ENCODE measurements around the gene ZNF33A.
"Not testable (repeated sequence)": the region's sequence is repeated elsewhere in the genome, so short reads cannot be mapped to it uniquely, and the experiment has no call there.

The ZNF33A gene

DNA sequence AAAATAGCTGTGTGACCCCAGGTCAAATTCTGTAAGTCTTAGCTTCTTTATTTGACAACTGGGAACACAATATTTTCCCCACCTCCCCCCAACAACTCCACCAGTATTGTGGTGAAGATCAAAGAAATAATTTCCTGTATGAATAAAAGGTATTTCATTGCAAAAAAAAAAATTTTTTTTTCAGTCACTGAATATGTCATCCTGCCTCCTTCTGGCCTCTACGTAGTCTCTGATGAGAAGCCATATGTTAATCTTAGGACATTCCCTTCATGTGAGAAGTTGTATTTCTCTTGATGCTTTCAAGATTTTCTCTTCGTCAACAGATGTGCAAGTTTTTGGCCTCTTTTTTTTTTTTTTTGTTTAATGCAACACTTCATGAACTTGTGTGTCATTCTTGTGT lies 33.0 kb downstream of the ZNF33A start:
- in situ Hi-C loops (cut with MboI; ENCODE audit: low sequenced_read_pairs) = no loop called here

DNA sequence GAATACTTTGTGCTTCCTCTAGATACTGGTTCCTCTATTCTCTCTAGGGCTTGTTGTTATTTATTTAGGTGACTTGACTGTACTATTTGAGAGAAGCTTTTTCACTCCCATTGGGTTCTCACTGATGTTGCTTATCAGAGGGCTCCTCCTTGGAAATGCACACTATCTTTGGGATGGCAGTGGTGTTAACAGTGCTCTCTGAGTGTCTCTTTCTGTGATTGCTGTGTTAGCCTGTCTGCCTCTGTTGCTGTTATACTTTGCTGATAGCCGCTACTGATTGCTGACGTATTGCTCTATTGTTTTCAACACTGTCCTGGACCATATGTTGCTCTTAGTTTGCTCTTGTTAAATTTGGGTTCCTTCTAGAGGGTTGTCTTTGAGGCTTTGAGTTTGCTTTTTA lies 34.7 kb downstream of the ZNF33A start:
- in situ Hi-C loops (cut with MboI; ENCODE audit: low sequenced_read_pairs) = no loop called here

DNA sequence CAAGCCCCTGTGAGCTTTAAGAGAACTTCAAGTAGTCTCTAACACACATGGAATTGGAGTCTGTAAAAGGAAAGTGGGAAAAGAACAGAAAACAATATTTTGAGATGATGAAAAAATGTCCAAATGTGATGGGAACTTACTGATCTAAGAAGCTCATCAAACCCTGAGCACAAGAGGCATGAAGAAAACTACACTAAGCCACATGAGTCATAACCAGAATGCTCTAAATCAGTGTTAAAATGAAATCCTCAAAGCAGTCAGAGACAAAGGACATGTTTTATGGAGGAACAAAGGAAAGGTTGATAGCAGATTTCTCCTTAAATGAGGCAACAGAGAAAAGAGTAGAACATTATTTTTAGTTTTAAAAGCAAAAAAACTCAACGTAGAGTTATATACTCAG lies 37.2 kb downstream of the ZNF33A start:
- in situ Hi-C loops (cut with MboI; ENCODE audit: low sequenced_read_pairs) = no loop called here

DNA sequence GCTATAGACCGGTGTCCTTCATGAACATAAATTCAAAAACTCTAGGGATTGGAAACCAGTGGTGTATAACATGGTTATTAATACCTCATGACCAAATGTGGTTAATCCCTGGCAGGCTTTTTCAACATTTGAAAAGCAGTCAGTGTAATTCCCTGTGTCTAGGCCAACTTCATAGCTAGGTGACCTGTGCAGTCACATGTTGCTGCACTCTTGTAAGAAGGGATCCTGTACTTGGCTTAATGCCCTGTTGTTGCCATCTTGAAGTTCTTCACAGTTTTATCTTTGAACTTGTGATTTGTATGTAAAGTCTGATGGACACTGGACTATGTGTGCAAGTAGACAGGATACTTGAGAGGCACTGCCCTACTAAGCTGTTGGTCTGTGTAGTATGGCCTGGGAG lies 39.7 kb downstream of the ZNF33A start:
- in situ Hi-C loops (cut with MboI; ENCODE audit: low sequenced_read_pairs) = no loop called here

DNA sequence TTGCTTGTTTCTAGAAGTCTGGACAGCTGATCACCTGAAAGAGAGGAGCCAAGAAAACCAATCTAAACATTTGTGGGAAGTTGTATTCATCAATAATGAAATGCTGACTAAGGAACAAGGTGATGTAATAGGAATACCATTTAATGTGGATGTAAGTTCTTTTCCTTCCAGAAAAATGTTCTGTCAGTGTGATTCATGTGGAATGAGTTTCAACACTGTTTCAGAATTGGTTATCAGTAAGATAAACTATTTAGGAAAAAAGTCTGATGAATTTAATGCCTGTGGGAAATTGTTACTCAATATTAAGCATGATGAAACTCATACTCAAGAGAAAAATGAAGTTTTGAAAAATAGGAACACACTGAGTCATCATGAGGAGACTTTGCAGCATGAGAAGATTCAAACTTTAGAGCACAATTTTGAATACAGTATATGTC lies 43.9 kb downstream of the ZNF33A start:
- in situ Hi-C loops (cut with MboI; ENCODE audit: low sequenced_read_pairs) = no loop called here

DNA sequence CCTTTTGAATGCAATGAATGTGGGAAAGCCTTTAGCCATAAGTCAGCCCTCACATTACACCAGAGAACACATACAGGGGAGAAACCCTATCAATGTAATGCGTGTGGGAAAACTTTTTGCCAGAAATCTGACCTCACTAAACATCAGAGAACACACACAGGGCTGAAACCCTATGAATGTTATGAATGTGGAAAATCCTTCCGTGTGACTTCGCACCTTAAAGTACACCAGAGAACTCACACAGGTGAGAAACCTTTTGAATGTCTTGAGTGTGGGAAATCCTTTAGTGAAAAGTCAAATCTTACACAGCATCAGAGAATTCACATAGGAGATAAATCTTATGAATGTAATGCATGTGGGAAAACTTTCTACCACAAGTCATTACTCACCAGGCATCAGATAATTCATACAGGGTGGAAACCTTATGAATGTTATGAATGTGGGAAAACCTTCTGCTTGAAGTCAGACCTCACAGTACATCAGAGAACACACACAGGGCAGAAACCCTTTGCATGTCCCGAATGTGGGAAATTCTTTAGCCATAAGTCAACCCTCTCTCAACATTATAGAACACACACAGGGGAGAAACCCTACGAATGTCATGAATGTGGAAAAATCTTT lies 44.9 kb downstream of the ZNF33A start:
- in situ Hi-C loops (cut with MboI; ENCODE audit: low sequenced_read_pairs) = not testable (repeated sequence)

DNA sequence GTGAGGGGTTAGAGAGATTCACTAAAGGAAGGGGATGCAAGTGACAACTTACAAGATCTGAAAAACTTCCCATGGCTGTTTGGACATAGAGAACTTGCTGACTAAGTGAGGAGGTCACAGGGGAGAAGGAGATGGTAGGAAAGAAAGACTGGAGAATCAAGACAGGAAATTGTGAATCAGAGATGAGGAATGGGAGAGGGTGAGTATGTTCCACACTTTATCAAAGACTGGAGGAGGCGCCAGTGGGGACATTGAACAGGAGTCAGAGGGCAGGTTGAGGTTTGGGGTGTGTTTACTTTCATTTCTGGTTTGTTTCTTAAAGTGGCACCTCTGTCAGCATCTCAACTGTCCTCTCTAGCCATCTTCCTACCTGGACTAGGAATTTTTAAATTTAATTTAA lies 59.2 kb downstream of the ZNF33A start:
- in situ Hi-C loops (cut with MboI; ENCODE audit: low sequenced_read_pairs) = not testable (repeated sequence)

DNA sequence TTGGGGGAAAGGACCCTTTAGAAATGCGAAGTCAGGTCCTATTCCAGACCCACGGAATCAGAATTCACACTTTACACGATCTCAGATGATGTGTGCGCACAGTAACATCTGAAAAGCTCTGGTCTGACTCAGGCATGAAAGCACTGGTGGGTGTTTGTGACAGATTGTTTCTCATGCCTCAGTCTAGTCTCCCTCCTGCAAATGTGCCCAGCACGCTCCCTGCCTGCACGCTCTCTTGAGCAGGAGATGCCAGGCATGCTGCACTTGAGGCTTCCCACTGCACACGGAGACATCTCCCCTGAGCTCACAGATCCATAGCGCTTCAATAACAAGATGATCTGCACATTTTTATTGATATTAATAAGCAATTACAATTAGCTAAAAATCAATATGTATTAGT lies 60.0 kb downstream of the ZNF33A start:
- in situ Hi-C loops (cut with MboI; ENCODE audit: low sequenced_read_pairs) = no loop called here

DNA sequence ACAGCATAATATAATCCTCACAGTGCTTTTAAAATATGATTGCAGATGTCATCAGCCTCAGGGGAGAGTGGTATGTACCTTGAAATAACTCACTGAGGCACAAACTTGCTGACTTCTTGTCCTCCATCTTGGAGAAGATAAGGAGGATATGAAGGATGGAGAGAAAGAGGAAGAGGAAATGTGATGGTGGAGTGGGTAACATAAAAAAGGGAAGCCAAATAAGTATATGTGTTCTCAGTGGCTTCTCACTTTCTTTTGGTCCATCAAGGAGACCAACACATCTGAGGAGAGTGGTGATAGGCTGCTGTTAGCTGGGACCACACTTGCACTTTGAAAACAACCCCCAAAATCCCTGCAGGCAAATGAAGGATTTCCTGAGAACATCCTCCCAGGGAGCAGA lies 62.1 kb downstream of the ZNF33A start:
- in situ Hi-C loops (cut with MboI; ENCODE audit: low sequenced_read_pairs) = no loop called here

DNA sequence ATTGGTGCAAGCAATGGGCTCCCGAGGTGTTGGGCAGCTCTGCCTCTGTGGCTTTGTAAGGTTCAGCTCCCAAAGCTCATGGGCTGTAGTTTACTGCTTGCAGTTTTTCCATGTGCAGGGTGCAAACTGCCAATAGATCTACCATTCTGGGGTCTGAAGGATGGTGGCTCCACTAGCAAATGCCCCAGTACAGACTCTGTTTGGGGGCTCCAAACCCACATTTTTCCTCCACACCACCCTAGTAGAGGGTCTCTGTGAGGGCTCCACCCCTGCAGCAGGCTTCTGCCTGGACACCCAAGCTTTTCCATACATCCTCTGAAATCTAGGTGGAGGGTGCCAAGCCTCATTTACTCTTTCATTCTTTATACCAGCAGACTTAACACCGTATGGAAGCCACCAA lies 66.2 kb downstream of the ZNF33A start:
- in situ Hi-C loops (cut with MboI; ENCODE audit: low sequenced_read_pairs) = no loop called here

DNA sequence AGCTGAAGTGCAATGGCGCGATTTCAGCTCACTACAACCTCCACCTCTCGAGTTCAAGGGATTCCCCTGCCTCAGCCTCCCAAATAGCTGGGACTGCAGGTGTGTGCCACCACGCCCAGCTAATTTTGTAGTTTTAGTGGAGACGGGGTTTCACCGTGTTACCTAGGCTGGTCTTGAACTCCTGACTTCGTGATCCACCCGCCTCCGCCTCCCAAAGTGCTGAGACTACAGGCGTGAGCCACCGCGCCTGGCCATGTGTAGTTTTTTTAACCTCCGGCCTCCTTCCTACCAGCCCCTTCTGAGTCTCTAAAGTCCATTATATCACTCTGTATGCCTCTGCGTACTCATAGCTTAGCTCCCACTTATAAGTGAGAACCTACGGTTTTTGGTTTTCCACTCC lies 82.8 kb downstream of the ZNF33A start:
- in situ Hi-C loops (cut with MboI; ENCODE audit: low sequenced_read_pairs) = not testable (repeated sequence)

DNA sequence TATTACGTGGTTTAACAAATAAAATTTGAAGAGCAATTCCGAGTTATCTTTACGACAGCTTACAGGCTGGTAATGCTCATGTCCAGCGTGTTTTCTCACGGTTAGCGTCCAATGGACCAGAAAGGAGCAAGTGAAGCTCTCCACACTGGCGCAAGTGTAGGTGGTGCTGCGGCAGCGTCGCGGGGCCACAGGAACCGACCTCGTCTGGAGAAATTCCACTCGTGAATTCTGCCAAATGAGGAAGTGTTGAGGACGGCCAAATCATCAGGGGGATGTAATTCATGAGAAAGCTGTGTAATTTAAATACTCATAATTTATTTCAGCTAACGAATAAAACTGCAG lies 83.3 kb downstream of the ZNF33A start:
- in situ Hi-C loops (cut with MboI; ENCODE audit: low sequenced_read_pairs) = no loop called here

DNA sequence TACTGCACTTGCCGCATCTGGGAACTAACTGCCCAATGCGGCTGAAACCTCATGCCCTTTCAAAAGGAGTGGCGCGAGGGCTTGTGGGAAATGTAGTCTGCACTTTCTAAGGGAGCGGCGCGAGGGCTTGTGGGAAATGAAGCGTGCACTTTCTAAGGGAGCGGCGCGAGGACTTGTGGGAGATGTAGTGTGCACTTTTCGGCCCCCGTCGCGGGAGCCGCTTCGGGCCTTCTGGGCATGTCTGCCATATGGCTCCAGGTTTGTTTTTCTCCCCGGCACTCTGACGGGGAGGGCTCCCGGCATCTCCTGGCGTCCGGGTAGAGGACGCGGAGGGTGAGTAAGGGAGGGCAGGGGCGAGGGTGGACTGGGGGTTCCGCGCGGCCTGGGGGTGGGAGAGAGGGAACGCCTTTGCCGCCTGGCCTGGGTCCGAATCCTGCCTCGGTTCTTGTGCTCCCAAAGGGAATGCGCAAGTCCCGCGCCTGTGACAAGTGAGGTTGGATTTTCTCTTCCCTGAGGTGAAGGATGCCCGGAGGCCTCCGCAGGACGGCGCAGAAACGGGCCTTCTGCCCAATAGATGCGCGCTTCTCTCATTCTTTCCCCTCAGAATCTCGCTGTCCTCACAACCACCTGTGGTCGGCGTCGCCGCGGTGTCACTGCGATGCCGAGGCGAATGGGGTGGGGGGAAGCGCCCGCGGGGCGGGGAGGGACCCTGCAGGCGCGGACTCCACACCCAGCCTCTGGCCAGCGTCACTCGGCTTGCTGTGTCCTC lies 83.9 kb downstream of the ZNF33A start, which contains the start of gene ZNF37A:
TSS of gene ZNF37A (plus strand) at position 180 of the 769 bp plus-strand sequence. CDS start 2,281 bp downstream, outside the sequence.
- in situ Hi-C loops (cut with MboI; ENCODE audit: low sequenced_read_pairs) = no loop called here

DNA sequence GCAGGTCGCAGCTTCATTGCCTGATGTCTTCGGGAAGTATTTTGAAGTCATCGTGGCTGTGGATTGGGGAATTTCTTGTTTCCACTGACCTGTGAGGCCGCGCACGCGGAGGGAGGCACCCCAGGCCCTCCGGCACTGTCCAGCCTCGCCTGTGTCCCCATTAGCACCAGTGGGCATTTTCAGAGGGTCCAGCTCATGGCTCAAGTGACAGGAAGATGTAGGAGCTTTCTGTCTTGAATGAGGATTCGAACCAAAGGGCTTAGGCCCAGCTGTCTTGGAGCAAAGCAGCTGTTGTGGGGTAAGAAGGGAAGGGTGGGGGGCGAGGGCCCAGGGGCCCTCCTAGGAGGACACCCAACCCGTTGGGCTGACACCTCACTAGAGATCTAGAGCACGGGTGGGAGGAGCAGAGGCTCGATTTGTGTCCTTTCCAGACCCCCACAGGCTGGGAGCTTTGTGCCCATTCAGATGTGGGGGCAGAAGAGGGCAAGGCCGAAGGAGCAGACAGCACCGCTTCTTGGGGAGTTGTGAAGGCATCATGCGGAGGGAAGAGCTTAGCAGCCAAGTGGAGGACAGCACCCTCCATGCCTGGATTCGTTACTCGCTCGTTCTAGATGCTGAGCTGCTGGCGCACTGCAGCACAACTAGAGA lies 84.6 kb downstream of the ZNF33A start:
- in situ Hi-C loops (cut with MboI; ENCODE audit: low sequenced_read_pairs) = no loop called here

DNA sequence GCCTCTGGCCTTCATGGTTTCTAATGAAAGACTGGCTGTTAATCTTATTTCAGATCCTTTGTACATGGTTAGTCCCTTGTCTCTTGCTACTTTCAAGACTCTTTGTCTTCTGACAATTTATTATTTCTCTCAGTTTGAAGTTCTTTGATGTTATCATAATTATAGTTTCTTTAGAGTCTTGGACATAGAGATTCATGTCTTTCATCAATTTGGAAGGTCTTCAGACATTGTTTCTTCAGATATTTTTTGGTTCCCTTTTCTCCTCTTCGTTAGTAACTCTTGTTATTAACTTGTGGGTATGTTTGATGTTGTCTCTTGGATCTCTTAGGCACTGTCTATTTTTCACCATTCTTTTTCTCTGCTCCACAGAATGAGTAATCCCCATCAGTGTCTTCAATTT lies 92.4 kb downstream of the ZNF33A start:
- in situ Hi-C loops (cut with MboI; ENCODE audit: low sequenced_read_pairs) = no loop called here

DNA sequence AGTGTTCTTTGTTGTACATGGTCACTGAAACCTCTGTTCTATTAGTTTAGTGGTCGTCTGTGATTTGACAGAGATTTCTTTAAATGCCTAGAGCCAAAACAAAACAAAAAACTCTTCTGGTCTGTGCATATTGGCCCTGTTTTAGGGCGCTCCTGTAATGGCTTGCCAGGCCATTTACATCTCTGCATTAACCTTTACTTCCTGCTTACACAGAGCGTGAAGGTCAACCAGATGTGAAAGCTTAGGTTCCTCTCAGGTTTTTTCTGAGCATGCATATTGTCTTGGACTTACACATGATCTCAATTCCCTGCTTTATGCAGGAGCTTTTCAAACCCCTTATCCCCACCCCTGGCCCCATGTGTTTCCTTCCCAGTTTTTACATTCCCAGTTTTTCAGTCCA lies 93.3 kb downstream of the ZNF33A start:
- in situ Hi-C loops (cut with MboI; ENCODE audit: low sequenced_read_pairs) = no loop called here

DNA sequence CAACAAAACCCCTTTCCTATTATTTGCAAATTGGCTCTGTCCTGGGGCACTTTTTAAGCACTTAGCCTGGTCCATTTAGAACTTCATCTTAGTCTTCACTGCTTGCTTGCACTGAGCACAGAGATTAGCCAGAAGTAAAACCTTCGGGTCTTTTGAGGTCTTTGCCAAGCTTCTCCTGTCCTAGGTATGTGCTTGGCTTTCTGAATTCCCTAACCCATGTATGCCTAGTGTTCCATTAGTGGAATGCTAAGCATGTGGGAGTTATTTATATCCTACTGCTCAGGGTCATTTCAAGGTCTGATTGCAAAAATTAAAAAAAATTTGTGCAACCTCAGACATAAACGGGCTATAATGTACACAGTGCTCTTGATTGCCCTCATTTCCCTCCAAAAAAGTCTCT lies 101.7 kb downstream of the ZNF33A start:
- in situ Hi-C loops (cut with MboI; ENCODE audit: low sequenced_read_pairs) = no loop called here

Measured in HL-60/S4 (cell line).